RWPE1 (cell line): ENCODE measurements around the gene MAJIN.
A peak's percentile ranks its signal among the peaks of the same experiment; 100 is the strongest.

ENCODE experiments used
- CTCF ChIA-PET: fragments of 350-600 bp; sonication (Branson Sonifier 250); formaldehyde crosslinking; extraction: SDS; loops from one replicate; lab custom pipeline; 2021; lab: Yijun Ruan, JAX
- POLR2A ChIA-PET: fragments of 400-600 bp; formaldehyde crosslinking; extraction: SDS; loops from one replicate; lab custom pipeline; 2020; ENCODE audit warnings: antibody characterized with exemption; ENCODE audit not compliant: low non-redundant PET; lab: Yijun Ruan, JAX
- DNase-seq: peaks from one replicate; pipeline ENCODE4 v3.0.0; 2012; ENCODE audit warnings: low spot score
- H3K27ac ChIP-seq: fragments of 450-650 bp; 2 replicates; pipeline ENCODE4 v1.5.1; 2017
- TF ChIP-seq, protein P1 (sequence below): fragments of 450-650 bp; conservative IDR thresholded peaks from 2 replicates; pipeline ENCODE4 v1.5.1; 2017; ENCODE audit warnings: low read depth, mild to moderate bottlenecking

Gene MAJIN

DNA sequence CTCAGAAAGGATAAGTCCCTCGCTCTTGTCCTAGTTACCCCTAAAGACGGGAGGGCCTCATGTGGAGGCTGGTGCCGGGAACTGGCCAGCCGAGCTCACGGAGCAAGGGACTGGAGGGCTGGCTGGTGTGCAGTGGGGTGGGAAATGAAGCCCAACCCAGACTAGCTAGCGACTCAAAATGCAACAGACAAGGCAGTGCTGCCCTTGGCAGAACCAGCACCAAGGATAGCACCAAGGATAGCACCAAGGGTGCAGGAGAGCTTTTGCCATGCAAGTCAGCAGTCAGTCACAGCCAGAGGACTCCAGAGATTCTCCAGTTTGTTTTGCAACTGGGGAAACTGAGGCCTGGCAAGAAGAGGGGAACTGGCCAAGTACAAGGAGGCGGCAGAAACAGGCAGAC, 31.4 kb upstream of the MAJIN start:
- CTCF ChIA-PET = interaction anchor here (0.9 kb wide), 1 partner anchor 11 kb away, joined by 3 read pairs; the partner anchor contains the start of gene ARL2
- TF ChIP-seq, protein P1, sequence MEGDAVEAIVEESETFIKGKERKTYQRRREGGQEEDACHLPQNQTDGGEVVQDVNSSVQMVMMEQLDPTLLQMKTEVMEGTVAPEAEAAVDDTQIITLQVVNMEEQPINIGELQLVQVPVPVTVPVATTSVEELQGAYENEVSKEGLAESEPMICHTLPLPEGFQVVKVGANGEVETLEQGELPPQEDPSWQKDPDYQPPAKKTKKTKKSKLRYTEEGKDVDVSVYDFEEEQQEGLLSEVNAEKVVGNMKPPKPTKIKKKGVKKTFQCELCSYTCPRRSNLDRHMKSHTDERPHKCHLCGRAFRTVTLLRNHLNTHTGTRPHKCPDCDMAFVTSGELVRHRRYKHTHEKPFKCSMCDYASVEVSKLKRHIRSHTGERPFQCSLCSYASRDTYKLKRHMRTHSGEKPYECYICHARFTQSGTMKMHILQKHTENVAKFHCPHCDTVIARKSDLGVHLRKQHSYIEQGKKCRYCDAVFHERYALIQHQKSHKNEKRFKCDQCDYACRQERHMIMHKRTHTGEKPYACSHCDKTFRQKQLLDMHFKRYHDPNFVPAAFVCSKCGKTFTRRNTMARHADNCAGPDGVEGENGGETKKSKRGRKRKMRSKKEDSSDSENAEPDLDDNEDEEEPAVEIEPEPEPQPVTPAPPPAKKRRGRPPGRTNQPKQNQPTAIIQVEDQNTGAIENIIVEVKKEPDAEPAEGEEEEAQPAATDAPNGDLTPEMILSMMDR = no peak
- POLR2A ChIA-PET = no interaction called here
- no peak for DNase-seq
- H3K27ac ChIP-seq = peak overlapping the region; percentile 99

DNA sequence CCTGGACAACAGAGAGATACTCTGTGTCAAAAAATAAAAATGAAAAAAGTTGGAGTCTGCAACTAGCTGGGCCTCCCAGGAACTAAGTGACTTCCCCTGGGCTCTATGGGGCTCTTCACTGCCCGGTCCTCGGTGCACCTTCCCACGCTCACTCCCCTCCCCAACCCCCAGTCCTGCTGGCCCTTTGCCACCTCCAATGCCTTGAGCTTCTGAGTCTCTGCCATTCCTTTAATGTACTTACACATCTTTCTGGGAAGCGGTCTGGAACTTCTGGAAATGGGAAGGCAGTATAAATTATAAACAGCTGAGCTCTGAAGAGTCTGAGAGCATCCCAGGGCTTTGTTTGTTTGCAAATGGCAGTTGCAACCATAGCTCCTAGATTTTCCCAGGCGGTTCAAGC, 30.8 kb upstream of the MAJIN start:
- ChIA-PET POLR2A (no interaction called here), CTCF (interaction anchor here (0.9 kb wide), 1 partner anchor 11 kb away, joined by 3 read pairs; the partner anchor contains the start of gene ARL2)
- no peak for DNase-seq
- TF ChIP-seq, protein P1 = no peak
- H3K27ac ChIP-seq = peak overlapping the region; percentile 3; the same call in 1 of the 2 replicates

DNA sequence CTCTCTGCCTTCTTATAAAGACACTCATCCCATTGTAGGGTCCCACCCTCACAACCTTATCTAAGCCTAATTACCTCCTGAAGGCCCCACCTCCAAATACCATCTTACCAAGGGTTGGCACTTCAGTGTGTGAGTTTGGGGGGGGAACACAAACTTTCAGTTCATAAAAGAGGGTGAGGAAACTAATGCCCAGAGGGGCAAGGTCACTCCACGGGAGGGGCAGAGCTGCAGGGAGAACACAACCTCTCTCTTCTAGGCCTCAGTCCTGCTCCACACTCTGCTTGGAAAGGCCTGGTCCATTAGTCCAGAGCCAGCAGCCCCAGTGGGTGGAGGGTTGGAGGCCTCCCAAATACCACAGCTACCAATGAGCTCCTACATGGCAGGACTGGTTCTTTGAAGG, 27.6 kb upstream of the MAJIN start:
- ChIA-PET CTCF (interaction anchor here (0.6 to 1.0 kb wide), 2 partner anchors 15 to 657 kb away, joined by 3 read pairs; partner anchors contain the start of gene ARL2), POLR2A (no interaction called here)
- H3K27ac ChIP-seq = peak overlapping the region; percentile 30
- no peak for DNase-seq
- TF ChIP-seq, protein P1 = no peak

DNA sequence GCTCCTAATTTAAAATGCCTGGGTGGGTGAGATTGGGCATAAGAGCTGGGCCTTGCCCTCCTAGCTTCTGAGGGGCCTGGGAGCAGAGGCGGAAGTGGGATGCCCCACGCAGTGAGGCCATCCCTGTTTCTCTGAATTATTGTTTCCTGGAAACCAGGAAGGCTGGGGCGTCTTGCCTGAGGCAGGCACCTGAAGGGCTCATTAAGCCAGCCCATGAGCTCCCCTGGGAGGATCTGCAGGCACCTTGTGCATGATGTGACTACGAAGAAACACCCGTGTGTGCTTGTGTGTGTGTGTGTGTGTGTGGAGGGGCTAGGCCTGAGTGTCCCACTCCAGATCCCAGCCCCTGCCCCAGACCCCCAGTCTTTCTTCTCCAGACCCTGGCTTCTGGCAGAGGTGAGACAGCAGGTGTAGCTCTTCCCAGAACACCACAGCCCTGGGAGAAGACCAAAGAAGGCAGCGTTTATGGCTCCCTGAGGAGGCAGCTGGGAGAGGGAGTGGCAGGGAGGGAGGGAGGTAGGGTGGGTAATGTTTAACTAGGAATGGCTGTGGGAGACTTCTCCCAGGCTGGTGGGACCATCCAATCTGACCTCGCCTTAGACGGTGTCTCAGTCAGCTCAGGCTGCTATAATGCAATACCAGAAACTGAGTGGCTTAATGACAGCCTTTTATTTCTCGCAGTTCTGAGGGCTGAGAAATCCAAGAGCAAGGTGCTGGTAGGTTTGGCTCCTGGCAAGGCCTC, 27.0 kb upstream of the MAJIN start:
- peak overlapping the region; percentile 30 for H3K27ac ChIP-seq
- TF ChIP-seq, protein P1 = no peak
- CTCF ChIA-PET = interaction anchor here (1.0 kb wide), 1 partner anchor 16 kb away, joined by 3 read pairs; the partner anchor contains the start of gene ARL2
- POLR2A ChIA-PET = interaction anchor here (0.7 kb wide), 1 partner anchor 123 kb away, joined by 3 read pairs; the partner anchor contains the start of gene FAU
- DNase-seq = no peak

DNA sequence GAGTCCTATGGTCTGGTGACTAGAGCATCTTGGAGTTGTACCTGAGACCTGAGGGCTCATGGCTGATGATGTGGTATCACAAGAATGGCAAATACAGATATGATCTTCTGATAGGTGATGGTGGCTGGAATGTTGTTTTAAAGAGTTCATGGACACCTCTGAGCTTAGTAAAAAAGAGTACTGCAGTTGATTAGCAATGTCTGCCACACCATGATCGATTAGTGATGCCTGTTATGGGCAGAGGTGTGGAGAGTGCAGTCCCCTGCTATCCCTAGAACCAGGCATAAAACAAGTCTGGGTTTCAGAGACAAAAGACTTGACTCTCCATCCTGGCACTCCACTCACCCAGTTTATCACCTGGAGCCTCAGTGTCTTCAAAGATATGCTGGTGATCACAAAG, 26.2 kb upstream of the MAJIN start:
- TF ChIP-seq, protein P1 = no peak
- ChIA-PET CTCF (interaction anchor here (0.6 to 2.0 kb wide), 3 partner anchors 16 to 154 kb away, joined by 3 to 6 read pairs (median 3); partner anchors contain the start of genes ARL2 and CDC42BPG), POLR2A (interaction anchor here (0.7 kb wide), 1 partner anchor 124 kb away, joined by 3 read pairs; the partner anchor contains the start of gene FAU)
- H3K27ac ChIP-seq = no peak overlapping the region
- no peak for DNase-seq

DNA sequence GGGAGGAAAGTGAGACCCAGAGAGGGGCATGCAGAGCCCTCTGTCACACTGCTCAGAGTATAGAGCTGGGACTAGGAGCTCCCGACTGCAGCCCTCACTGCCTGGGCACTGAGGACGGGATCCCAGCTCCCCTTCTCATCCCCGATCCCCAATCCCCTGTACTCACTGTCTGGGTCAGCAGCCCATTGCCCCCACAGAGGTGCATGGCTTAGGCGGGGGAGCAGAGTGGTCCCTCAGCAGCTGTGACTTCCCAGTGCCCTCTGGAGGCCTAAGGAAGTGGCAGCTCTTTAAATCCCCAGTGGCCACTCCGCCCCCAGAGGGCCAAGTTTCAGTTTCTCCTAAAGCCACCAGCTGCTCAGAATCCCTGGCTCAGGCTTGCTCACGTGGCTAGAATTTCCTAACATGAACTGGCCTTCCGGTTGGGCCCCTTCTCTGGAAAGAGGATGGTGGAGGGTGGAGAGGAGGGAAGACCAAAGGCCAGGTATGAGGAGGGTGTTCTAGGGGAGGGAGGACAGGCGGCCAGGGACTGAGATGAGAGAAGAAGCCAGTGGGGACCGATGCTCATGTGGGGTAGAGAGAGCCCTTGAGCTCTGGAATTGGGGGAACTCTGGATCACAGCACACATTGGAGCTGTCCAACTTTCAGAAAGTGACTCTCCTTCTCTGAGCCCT, 24.9 kb upstream of the MAJIN start, which contains the start of gene BATF2:
Gene BATF2 (minus strand): TSS at position 262 of the 671 bp plus-strand sequence. CDS start 57 bp downstream, at position 205.
- TF ChIP-seq, protein P1 = no peak
- peak; percentile 60 for DNase-seq
- peak within 1 kb of the TSS; percentile 59 for H3K27ac ChIP-seq
- ChIA-PET CTCF (interaction anchor here (0.5 to 2.0 kb wide), 6 partner anchors 11 to 185 kb away, joined by 3 to 6 read pairs (median 4); partner anchors contain the start of gene ARL2), POLR2A (interaction anchor here (0.6 kb wide), 1 partner anchor 101 kb away, joined by 3 read pairs; no protein-coding TSS in a partner anchor)
